ENCODE data around the gene TREML1. TPM values are rescaled to one million over a fixed set of nuclear protein-coding genes. Genes with fewer than 3 reads are reported as not detected.

TREML1 gene
- total and polyA plus RNA-seq, 9 of the 15 experiments (the other 6 are each of a cell fraction or from before 2014, with no cell fraction given) = not detected

- TF ChIP-seq PCBP1 (IDR thresholded peaks at IDR 0.05; ENCODE audit: low read depth, low read length, poor library complexity, severe bottlenecking) (no peak), THRA (IDR thresholded peaks at IDR 0.05) (no peak), FOXP1 (CRISPR knock-in tag; IDR thresholded peaks at IDR 0.05) (no peak), ZBTB26 (CRISPR knock-in tag; IDR thresholded peaks at IDR 0.05) (no peak)
These were observed 17.8 kb upstream of the TREML1 start (continued) for GRCh38 chr6:41171908-41172307.

- Histone ChIP-seq H3K4me2 (ENCODE audit: insufficient read depth, low read length) (no peak overlapping the region), H3K27ac (ENCODE audit: extremely low read depth, low read depth, low read length) (no peak overlapping the region), H3K79me2 (ENCODE audit: control insufficient read depth, insufficient read depth, low read length) (no peaks in the 10 kb centered on the region), H3K9me1 (ENCODE audit: control insufficient read depth, insufficient read depth, low read length) (no peaks in the 10 kb centered on the region), H3K4me3 (no peak overlapping the region), H3K9me3 (replicated peaks; ENCODE audit: control insufficient read depth, insufficient read depth, low read depth, low read length) (no peaks in the 10 kb centered on the region), H3K9ac (ENCODE audit: insufficient read depth in 1 of 2, low read depth in 2 of 2, low read length in 2 of 2) (no peak overlapping the region), H4K20me1 (replicated peaks; ENCODE audit: control insufficient read depth, insufficient read depth, low read length) (peaks cover 7% of the 10 kb centered on the region; the same call in 1 of the 2 replicates), H3K4me1 (replicated peaks in 1 of 2; ENCODE audit: control insufficient read depth in 2 of 2, insufficient read depth in 2 of 2, low read length in 2 of 2) (no peaks in the 10 kb centered on the region), H3K27me3 (ENCODE audit: control insufficient read depth in 2 of 2, insufficient read depth in 2 of 2, low read length in 2 of 2) (peaks cover 2 to 17% of the 10 kb centered on the region in 2 experiments; a peak in 3 of 5 replicates), H3K36me3 (ENCODE audit: control insufficient read depth, insufficient read depth, low read length) (no peaks in the 10 kb centered on the region), H2AFZ (ENCODE audit: low read depth, low read length) (no peak overlapping the region)
- no TSS peak for BruUV-seq (replicated peaks)
- ChIA-PET CTCF (ENCODE audit: low intra/inter-chr PET ratio) (no interaction called here), POLR2A (interaction anchor here (1.2 to 1.4 kb wide), 2 partner anchors 10 to 12 kb away, joined by 3 read pairs; no protein-coding TSS in a partner anchor)
- intact Hi-C loops (cut with micrococcal nuclease) = no loop called here
- FAIRE-seq (no peak), DNase-seq (ENCODE audit: extremely low read depth in 1 of 4, low spot score in 3 of 4) (no peak), ATAC-seq (no peak)
- TF ChIP-seq SREBF2 (CRISPR knock-in tag; IDR thresholded peaks at IDR 0.05) = no peak
- no peak for TF ChIP-seq TCFL5 (CRISPR knock-in tag; conservative IDR thresholded peaks at IDR 0.05)
- no peak for TF ChIP-seq CXXC5 (CRISPR knock-in tag; IDR thresholded peaks at IDR 0.05)
- no peak for TF ChIP-seq ATF1 (CRISPR knock-in tag; IDR thresholded peaks at IDR 0.05)
- no peak for TF ChIP-seq ATF1 (tag; IDR thresholded peaks at IDR 0.05)
- no peak for TF ChIP-seq HCFC1 (IDR thresholded peaks at IDR 0.05; ENCODE audit: low read depth, low read length)
- TF ChIP-seq CCAR2 (IDR thresholded peaks at IDR 0.05; ENCODE audit: low read depth, low read length) = no peak
- no peak for TF ChIP-seq SMAD3 (CRISPR knock-in tag; conservative IDR thresholded peaks at IDR 0.05)
- TF ChIP-seq DMBX1 (CRISPR knock-in tag; IDR thresholded peaks at IDR 0.05; ENCODE audit: borderline replicate concordance) = no peak
- 0% methylated on average over 4 of the region's 4 CpGs for WGBS (ENCODE audit: insufficient coverage, low coverage, missing lambda C conversion rate)
- in situ Hi-C loops (cut with MboI) = no loop called here
These were observed 16.5 kb upstream of the TREML1 start for GRCh38 chr6:41170547-41171160.

Measured in K562 (cell line).